Sigmoid colon (tissue), 4 donors: ENCODE measurements around the gene HPCAL1.

Source experiments
- POLR2A ChIP-seq, 2 donors: fragments of 450-650 bp; IDR thresholded peaks; one replicate each; pipeline ENCODE4 v1.6.1; 2016; ENCODE audit warnings: antibody characterized with exemption in 2 of 2, mild to moderate bottlenecking in 2 of 2, moderate library complexity in 2 of 2
- POLR2AphosphoS5 ChIP-seq, 4 donors: sonication (generic); formaldehyde crosslinking; IDR thresholded peaks; one replicate each; pipeline ENCODE4 v1.6.1; 2017; ENCODE audit warnings: antibody characterized with exemption in 4 of 4
- TF ChIP-seq, protein P1 (sequence below), 4 experiments: fragments of 450-650 bp in 3 of 4; fragments of 200-600 bp in 1 of 4; IDR thresholded peaks; one replicate each; pipeline ENCODE4 v1.5.1; 2016 to 2019; ENCODE audit warnings: antibody characterized with exemption in 4 of 4, mild to moderate bottlenecking in 3 of 4, moderate library complexity in 2 of 4

DNA sequence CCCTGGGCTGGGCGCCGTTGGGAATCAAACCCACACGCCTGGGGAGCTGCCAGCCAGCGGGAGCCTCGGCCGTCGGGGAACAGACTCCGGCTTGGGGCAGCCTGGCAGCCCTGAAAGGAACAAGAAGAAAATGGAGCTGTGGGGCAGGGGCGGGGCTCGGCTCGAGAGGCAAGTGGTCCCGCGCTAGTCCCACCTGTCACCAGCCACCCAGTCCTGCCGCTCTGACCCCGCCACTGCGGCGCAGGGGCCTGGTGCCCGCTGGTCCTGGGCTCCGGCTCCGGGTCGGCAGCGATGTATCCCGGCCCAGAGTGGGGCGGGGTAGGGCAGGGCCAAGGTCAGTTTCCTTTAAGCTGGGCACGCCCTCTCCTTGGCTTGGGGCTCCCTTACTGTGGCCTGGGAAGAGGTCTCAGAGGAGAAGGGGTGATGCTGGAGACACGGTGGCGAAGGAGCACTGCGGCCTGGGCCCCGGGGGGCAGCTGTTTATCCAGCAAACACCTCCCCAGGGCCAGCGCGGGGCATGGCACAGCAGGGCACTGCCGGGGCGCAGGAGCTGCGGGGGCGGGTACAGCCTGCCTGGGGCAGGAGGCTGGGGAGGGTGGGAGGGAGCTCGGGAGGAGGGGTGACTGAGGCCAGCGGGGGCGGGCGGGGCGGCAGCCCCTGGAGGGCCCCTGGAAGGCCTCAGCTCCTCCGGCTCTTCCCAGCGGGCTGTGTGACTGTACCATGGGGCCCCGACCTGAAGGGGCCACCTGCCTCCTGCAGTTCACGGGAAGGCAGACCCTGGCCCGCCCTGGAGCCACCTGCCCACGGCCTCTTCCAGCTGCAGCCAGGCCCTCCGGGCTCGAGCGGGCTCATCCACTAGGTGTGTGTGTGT lies 129.8 kb downstream of the HPCAL1 start:
- TF ChIP-seq POLR2A (IDR thresholded peaks at IDR 0.05) (no peak), POLR2AphosphoS5 (IDR thresholded peaks at IDR 0.05) (no peak)
- TF ChIP-seq, protein P1, sequence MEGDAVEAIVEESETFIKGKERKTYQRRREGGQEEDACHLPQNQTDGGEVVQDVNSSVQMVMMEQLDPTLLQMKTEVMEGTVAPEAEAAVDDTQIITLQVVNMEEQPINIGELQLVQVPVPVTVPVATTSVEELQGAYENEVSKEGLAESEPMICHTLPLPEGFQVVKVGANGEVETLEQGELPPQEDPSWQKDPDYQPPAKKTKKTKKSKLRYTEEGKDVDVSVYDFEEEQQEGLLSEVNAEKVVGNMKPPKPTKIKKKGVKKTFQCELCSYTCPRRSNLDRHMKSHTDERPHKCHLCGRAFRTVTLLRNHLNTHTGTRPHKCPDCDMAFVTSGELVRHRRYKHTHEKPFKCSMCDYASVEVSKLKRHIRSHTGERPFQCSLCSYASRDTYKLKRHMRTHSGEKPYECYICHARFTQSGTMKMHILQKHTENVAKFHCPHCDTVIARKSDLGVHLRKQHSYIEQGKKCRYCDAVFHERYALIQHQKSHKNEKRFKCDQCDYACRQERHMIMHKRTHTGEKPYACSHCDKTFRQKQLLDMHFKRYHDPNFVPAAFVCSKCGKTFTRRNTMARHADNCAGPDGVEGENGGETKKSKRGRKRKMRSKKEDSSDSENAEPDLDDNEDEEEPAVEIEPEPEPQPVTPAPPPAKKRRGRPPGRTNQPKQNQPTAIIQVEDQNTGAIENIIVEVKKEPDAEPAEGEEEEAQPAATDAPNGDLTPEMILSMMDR (IDR thresholded peaks at IDR 0.05): no peak
